Subcutaneous abdominal adipose tissue (tissue), 5 donors: ENCODE results near the gene MYLK4.

Experiments
- H3K27ac ChIP-seq: one replicate; pipeline ENCODE4 v1.7.0; 2013; ENCODE audit warnings: low read depth, mild to moderate bottlenecking, inconsistent platforms, low read length, moderate library complexity
- H3K27me3 ChIP-seq, 5 donors: one replicate each; pipeline ENCODE4 v1.7.0; 2013; ENCODE audit warnings: low read length in 5 of 5, inconsistent platforms in 1 of 5; ENCODE audit not compliant: control insufficient read depth in 5 of 5, insufficient read depth in 4 of 5
- H3K36me3 ChIP-seq, 5 donors: one replicate each; pipeline ENCODE4 v1.7.0; 2013; ENCODE audit warnings: low read length in 5 of 5; ENCODE audit not compliant: control insufficient read depth in 5 of 5, insufficient read depth in 5 of 5
- H3K4me1 ChIP-seq, 5 donors: one replicate each; pipeline ENCODE4 v1.7.0; 2013; ENCODE audit warnings: low read length in 5 of 5, mild to moderate bottlenecking in 3 of 5, moderate library complexity in 1 of 5; ENCODE audit not compliant: control insufficient read depth in 5 of 5, insufficient read depth in 5 of 5
- H3K4me3 ChIP-seq, 5 donors: one replicate each; pipeline ENCODE4 v1.7.0; 2013; ENCODE audit warnings: low read length in 5 of 5, low read depth in 1 of 5
- H3K9ac ChIP-seq, 5 donors: one replicate each; pipeline ENCODE4 v1.7.0; 2013; ENCODE audit warnings: low read length in 5 of 5, mild to moderate bottlenecking in 4 of 5, moderate library complexity in 3 of 5
- H3K9me3 ChIP-seq, 5 donors: one replicate each; pipeline ENCODE4 v1.7.0; 2013; ENCODE audit warnings: low read length in 5 of 5; ENCODE audit not compliant: control insufficient read depth in 5 of 5
- donor health status: healthy.
- donor health status: healthy.
- donor health status: healthy.
- donor health status: healthy.
- donor health status: healthy.

MYLK4 gene

DNA sequence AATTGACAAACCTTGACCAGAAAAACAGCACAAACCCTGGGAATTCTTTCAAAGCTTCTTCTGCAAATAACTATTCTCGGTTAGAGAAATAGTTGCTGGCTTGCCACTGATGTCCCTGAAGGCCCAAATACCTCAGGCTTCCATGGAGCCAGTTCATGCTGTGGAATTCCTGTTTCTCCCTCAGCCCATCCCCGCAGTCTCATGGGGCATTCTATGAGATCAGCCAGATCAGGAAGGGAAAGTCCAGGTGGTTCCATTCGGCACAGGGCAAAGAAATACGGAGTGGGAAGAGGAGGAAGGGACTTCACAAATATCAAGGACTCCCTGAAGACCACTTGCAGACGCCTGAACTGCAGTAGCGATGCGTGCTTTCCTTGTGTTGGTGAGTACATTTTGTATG, 63.3 kb downstream of the MYLK4 start:
- Histone ChIP-seq H3K36me3 (peaks cover 0 to 3% (median 0%) of the 10 kb centered on the region in 5 donors), H3K27me3 (no peaks in the 10 kb centered on the region), H3K27ac (no peak overlapping the region), H3K9me3 (no peaks in the 10 kb centered on the region), H3K4me3 (no peak overlapping the region), H3K9ac (no peak overlapping the region), H3K4me1 (no peaks in the 10 kb centered on the region)

DNA sequence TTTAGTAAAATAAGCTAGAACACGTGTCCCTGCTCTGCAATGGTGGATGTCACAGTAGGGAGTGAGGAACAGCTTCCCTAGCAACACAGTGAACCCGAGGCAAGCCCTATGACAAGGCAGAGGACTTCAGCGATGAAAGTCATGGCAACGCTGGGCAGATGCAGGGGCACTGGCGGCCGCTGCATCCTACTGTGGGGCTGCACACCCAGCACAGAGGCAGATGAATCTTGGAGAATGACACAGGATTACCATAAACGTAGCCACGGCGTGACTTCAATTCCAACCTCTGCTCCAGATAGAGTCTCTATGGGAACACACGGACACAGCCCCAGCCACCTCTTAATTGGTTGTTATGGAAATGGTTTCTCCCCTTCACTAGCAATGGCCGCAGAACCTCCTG, 64.2 kb downstream of the MYLK4 start:
- no peak overlapping the region for H3K9ac ChIP-seq
- peaks cover 0 to 3% (median 0%) of the 10 kb centered on the region in 5 donors for H3K36me3 ChIP-seq

GRCh38 chr6:2684766-2685754, 65.7 kb downstream of the MYLK4 start:
- Histone ChIP-seq H3K9me3 (no peaks in the 10 kb centered on the region), H3K27ac (no peak overlapping the region), H3K4me3 (no peak overlapping the region), H3K4me1 (no peaks in the 10 kb centered on the region), H3K9ac (no peak overlapping the region), H3K27me3 (no peaks in the 10 kb centered on the region), H3K36me3 (peaks cover 0 to 3% (median 0%) of the 10 kb centered on the region in 5 donors)

More for the DNA sequence above, 64.2 kb downstream of the MYLK4 start:
- Histone ChIP-seq H3K9me3 (no peaks in the 10 kb centered on the region), H3K4me1 (no peaks in the 10 kb centered on the region), H3K4me3 (no peak overlapping the region), H3K27me3 (no peaks in the 10 kb centered on the region), H3K27ac (no peak overlapping the region)

GRCh38 chr6:2684103-2684749, 66.5 kb downstream of the MYLK4 start:
- Histone ChIP-seq H3K9me3 (no peaks in the 10 kb centered on the region), H3K9ac (no peak overlapping the region), H3K4me3 (no peak overlapping the region), H3K36me3 (peaks cover 0 to 3% (median 0%) of the 10 kb centered on the region in 5 donors), H3K27ac (no peak overlapping the region), H3K27me3 (no peaks in the 10 kb centered on the region), H3K4me1 (no peaks in the 10 kb centered on the region)

DNA sequence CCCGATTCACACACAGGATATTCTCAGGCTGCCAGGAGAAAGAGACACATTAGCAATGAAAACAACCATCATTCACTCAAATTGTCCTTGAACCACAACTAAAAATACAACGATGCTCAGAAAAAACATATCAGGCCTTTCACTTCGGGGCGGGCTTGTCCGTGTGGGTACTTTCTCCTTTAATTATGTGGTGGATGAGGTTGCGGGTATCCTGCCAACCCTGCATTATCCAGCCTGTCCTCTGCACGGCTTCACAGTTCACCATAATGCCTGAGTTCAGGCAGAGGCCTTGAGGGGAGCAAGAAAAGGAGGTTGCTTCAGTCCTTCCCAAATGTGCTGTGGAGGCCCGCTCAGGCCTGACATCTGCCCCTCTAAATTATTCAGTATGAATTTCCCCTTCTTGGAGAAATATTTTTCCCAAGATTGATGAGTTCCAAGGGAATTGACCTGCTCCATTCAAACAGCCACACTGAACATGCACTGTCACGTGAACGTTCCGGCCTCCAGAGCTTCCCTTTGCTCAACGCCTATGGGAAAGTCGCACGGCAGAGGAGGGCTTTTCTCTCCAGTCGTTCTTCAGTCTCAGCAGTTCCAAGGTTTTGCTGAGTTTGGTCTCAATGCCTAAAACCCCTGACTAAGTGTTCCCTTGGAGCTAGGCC, 70.3 kb downstream of the MYLK4 start:
- Histone ChIP-seq H3K9ac (no peak overlapping the region), H3K36me3 (peaks cover 0 to 3% (median 0%) of the 10 kb centered on the region in 5 donors)

DNA sequence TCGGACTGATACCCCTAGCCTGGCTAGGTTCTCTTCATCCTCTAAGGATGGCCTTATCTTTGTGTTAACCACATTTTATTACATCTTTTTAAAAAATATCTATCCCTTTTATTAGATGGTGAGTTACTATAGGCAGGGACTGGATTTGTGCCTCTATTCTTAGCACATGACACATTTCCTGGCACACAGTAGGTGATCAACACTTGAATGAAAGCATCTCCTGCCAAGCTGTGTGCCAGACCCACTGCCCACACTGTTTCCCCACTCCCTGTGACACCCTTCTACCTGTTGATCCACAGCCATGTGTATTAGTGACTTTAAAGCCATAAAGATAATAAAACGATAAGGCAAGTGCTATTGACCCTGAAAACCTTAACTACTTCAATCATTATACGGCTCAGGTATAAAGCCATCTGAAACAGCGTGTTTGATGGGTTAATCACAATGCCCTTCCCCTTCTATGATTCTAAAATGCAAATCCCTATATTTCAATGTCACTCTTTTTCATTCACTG, 73.6 kb downstream of the MYLK4 start:
- no peaks in the 10 kb centered on the region for H3K9me3 ChIP-seq
- H3K4me1 ChIP-seq, result no peaks in the 10 kb centered on the region
- H3K4me3 ChIP-seq, result no peak overlapping the region
- H3K36me3 ChIP-seq, result no peaks in the 10 kb centered on the region
- no peak overlapping the region for H3K27ac ChIP-seq
- no peak overlapping the region for H3K9ac ChIP-seq
- no peaks in the 10 kb centered on the region for H3K27me3 ChIP-seq

More for the DNA sequence above, 70.3 kb downstream of the MYLK4 start:
- no peak overlapping the region for H3K27ac ChIP-seq
- H3K27me3 ChIP-seq, result no peaks in the 10 kb centered on the region
- no peaks in the 10 kb centered on the region for H3K9me3 ChIP-seq
- H3K4me1 ChIP-seq, result no peaks in the 10 kb centered on the region
- H3K4me3 ChIP-seq, result no peak overlapping the region

GRCh38 chr6:2676048-2676447, 74.7 kb downstream of the MYLK4 start:
- no peaks in the 10 kb centered on the region for H3K9me3 ChIP-seq
- no peaks in the 10 kb centered on the region for H3K4me1 ChIP-seq
- H3K27me3 ChIP-seq, result no peaks in the 10 kb centered on the region
- H3K9ac ChIP-seq, result no peak overlapping the region
- no peak overlapping the region for H3K4me3 ChIP-seq
- H3K27ac ChIP-seq, result no peak overlapping the region
- no peaks in the 10 kb centered on the region for H3K36me3 ChIP-seq

- Histone ChIP-seq H3K4me3 (no peak overlapping the region), H3K9ac (no peak overlapping the region), H3K27ac (no peak overlapping the region)
Observed at GRCh38 chr6:2674857-2675256, 75.9 kb downstream of the MYLK4 start.

DNA sequence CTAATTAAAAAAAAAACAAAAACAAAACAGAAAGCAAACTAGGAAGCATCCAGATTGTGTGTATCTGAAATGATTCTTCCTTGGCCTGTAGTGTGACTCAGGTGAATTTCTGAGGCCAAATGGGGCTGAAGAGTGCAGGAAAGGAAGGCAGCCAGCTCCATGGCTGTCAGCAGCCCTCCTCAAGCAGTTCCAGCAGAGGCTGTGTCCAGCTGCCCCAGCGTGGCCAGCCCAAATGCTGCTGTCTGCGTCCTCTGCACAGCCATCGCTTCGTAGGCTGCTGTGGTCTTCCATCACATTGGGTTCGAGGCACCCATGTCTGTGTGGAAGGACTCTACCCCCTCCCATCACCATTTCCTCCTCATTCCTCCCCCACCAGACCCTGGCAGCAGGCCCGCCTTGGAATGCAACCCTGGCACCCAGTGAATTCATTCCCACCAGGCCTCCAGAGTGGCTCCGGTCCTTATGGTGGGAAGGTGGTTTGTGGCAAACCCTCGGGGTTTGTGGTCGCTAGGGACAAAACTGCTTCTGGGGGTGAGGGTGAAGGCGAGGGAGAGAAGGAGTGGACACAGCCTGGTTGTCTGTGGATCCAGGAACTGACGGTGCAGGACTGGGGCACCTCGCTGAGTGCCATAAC, 81.5 kb downstream of the MYLK4 start:
- H3K9me3 ChIP-seq, result no peaks in the 10 kb centered on the region
- no peaks in the 10 kb centered on the region for H3K4me1 ChIP-seq
- H3K27me3 ChIP-seq, result no peaks in the 10 kb centered on the region
- H3K36me3 ChIP-seq, result no peaks in the 10 kb centered on the region
- no peak overlapping the region for H3K27ac ChIP-seq
- no peak overlapping the region for H3K4me3 ChIP-seq
- no peak overlapping the region for H3K9ac ChIP-seq

More at GRCh38 chr6:2674857-2675256, 75.9 kb downstream of the MYLK4 start:
- Histone ChIP-seq H3K9me3 (no peaks in the 10 kb centered on the region), H3K27me3 (no peaks in the 10 kb centered on the region), H3K36me3 (no peaks in the 10 kb centered on the region), H3K4me1 (no peaks in the 10 kb centered on the region)
